ENCODE data around the gene VIPR1.

DNA sequence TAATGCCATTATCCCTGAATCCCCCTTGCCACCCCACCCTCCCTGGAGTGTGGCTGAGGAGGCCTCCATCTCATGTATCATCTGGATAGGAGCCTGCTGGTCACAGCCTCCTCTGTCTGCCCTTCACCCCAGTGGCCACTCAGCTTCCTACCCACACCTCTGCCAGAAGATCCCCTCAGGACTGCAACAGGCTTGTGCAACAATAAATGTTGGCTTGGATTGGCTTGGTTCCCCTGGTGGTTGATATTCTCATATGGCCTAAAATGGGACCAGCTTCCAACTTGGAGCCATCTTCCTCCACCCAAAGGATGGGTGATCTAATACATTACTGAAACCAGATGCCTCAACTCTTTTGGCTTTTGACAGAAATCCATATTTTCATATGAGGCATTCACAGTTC is 34.9 kb downstream of the VIPR1 start:
- TF ChIP-seq, protein P1, sequence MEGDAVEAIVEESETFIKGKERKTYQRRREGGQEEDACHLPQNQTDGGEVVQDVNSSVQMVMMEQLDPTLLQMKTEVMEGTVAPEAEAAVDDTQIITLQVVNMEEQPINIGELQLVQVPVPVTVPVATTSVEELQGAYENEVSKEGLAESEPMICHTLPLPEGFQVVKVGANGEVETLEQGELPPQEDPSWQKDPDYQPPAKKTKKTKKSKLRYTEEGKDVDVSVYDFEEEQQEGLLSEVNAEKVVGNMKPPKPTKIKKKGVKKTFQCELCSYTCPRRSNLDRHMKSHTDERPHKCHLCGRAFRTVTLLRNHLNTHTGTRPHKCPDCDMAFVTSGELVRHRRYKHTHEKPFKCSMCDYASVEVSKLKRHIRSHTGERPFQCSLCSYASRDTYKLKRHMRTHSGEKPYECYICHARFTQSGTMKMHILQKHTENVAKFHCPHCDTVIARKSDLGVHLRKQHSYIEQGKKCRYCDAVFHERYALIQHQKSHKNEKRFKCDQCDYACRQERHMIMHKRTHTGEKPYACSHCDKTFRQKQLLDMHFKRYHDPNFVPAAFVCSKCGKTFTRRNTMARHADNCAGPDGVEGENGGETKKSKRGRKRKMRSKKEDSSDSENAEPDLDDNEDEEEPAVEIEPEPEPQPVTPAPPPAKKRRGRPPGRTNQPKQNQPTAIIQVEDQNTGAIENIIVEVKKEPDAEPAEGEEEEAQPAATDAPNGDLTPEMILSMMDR (IDR thresholded peaks at IDR 0.05): no peak
- no peak for TF ChIP-seq POLR2A (IDR thresholded peaks at IDR 0.05)
